ENCODE data around the gene EPHA4.

GRCh38 chr2:221606424-221606823 lies 34.3 kb upstream of the EPHA4 start:
- TF ChIP-seq CTCF (IDR thresholded peaks at IDR 0.05) (no peak), POLR2A (IDR thresholded peaks at IDR 0.05) (no peak)

All from thyroid gland (tissue), 4 donors.